ENCODE results near the gene AHRR.
"Not testable (repeated sequence)": the region's sequence is repeated elsewhere in the genome, so short reads cannot be mapped to it uniquely, and the experiment has no call there.

The AHRR gene

GRCh38 chr5:321230-321725 is at the start of gene AHRR:
Gene AHRR (plus strand): TSS chr5:321714. CDS start chr5:343903, 22,189 bp downstream.
- DNase-seq (ENCODE audit: low read depth, low spot score), result no peak
- H3K27ac ChIP-seq, result no peak within 1 kb of the TSS

DNA sequence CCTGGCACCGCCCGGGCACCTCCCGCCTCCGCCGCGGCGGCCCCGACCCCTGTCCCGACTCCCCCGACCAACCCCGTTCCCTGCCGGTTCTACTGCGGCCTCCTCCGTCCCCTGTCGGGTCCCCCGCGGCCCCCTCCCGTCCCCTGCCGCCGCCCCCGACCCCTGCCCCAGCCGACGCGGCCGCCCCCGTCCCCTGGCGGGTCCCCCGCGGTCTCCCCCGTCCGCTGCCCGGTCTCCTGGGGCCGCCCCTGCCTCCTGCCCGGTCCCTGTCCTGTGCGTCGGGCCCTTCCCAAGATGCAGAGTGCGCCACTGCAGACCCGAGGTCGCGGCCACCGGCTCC is 49.7 kb upstream of the AHRR start:
- peak overlapping the region; percentile 82 for H3K27ac ChIP-seq

GRCh38 chr5:273091-273490 is 48.4 kb upstream of the AHRR start:
- DNase-seq (ENCODE audit: low read depth, low spot score); H3K27ac ChIP-seq: not testable (repeated sequence)

More for the DNA sequence above, 49.7 kb upstream of the AHRR start:
- not testable (repeated sequence) for DNase-seq (ENCODE audit: low read depth, low spot score)

DNA sequence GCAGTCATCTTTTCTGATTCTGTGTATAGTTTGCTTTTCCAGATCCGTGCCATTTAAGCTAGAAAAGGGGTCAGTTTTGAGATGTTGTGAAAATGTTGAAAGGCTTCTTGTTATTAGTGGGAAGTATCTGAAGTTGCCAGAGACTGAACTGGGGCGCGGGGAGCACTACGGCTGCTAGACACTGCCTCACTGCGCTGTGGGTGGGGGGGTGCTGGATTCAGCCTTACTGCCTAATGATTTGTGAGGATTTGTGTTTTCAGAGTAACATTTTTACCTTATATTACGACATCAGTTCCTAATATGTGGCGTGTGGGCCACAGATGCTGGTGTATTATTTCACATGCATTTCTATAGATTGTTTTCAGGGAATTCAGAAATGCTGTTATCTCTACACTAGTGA is 48.0 kb upstream of the AHRR start:
- H3K27ac ChIP-seq; DNase-seq (ENCODE audit: low read depth, low spot score): not testable (repeated sequence)

DNA sequence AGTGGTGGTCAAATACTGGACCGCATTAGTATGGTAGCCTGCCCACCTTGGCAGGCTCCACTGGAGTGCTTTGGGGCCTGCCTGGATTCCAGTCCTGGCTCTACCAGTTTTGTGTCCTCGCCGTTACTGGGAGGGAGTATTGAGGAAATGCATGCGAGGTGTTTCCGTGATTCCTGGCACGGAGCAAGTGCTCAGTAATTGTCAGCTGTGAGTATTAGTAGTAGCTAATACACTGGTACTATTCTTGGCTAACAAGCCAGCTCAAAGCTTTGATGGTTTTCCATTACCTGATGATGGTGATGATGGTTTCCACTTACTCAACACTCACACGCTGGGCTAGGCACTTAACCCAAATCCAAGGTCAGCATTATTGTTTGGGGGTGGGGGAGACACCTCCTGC is 47.2 kb upstream of the AHRR start:
- DNase-seq (ENCODE audit: low read depth, low spot score); H3K27ac ChIP-seq: not testable (repeated sequence)

- no peak for DNase-seq (ENCODE audit: low read depth, low spot score)
- H3K27ac ChIP-seq, result no peak overlapping the region
These were observed 42.9 kb upstream of the AHRR start for GRCh38 chr5:278646-279045.

DNA sequence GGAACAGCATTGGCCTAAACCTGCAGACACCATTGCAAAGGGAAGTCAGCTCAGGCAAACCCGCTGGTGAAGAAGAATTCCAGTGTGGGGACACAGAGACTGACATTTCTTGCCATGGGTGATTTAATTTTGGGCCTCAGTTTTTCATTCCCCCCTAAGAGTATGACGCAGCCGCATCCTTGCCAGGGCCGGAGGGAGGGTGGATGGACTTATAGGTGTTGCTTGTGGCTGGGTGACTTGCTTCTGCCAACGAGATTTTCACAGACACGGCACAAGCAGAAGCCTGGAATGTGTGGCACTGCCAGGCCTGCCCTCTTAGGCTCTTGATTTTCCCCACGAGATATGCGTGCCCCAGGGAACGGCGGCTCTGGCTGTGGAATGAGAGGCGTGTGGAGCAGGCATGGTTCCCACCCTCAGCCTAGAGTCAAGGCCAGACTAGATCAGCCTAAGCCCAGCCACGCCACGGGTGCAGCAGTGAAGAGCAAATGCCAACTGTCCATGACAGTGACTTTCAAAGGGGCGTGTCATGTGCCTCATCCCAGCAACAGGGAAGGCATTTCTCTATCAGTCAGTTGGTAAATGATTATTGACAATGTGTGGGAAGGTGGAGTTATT is 42.4 kb upstream of the AHRR start:
- not testable (repeated sequence) for DNase-seq (ENCODE audit: low read depth, low spot score); H3K27ac ChIP-seq

DNA sequence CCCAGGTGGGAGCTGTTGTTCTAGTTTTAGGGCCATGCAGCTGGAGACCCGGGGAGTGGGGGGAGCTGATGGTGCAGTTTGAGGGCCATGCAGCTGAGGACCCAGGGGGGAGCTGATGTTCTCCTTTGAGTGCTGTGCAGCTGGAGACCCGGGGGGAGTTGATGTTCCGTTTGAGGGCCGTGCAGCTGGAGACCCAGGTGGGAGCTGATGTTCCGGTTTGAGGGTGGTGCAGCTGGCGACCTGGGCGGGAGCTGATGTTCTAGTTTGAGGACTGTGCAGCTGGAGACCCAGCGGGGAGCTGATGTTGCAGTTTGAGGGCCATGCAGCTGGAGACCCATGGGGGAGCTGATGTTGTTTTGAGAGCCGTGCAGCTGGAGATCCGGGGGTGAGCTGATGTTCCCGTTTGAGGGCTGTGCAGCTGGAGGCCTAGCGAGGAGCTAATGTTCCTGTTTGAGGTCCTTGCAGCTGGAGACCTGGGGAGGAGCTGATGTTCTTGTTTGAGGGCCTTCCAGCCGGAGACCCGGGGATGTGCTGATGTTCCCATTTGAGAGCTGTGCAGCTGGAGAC is 35.4 kb upstream of the AHRR start:
- DNase-seq (ENCODE audit: low read depth, low spot score), result no peak
- no peak overlapping the region for H3K27ac ChIP-seq

DNA sequence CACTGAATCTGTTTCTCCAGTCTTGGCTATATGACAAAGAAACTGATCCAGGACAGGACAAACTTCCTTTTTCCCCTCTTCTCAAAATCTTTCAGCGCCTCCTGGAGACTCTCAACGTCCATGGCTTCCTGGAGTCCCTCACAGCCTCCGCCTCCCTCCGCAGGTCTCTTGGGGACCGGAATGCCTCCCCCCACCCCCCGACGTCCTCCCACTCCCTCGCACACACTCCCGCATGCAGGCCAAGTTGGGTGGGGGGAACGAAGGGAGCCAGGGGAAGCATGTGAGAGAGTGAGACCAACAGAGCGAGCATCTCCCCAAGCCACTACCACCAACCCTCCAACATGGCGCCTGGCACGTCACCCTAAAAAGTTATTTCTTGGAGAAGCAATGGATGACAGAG is 31.3 kb upstream of the AHRR start:
- DNase-seq (ENCODE audit: low read depth, low spot score); H3K27ac ChIP-seq: not testable (repeated sequence)

DNA sequence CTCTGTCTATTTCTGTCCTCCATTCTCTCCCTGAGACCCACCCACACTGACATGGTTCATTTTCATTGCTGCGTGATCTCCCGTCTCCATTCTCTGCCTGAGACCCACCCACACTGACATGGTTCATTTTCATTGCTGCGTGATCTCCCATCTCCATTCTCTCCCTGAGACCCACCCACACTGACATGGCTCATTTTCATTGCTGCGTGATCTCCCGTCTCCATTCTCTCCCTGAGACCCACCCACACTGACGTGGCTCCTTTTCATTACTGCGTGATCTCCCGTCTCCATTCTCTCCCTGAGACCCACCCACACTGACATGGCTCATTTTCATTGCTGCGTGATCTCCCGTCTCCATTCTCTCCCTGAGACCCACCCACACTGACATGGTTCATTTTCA is 30.2 kb upstream of the AHRR start:
- H3K27ac ChIP-seq; DNase-seq (ENCODE audit: low read depth, low spot score): not testable (repeated sequence)

DNA sequence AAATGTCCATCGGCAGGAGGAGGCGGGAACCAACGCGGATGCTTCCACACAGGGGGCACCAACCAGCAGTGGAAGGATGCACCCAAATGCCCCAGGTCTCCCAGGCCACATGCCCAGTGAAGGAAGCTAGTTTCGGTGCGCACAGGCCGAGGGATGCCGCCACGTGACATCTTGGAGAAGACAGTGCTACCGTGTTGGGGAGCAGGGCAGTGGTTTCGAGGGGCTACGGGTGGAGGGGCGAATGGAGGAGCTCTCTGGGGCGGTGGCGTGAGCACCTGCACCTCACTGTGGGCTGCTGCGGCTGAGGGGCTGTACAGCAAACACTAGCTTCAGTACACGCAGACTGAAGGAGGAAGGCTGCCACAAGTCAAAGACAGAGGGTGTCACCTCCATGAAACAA is 26.7 kb upstream of the AHRR start:
- H3K27ac ChIP-seq; DNase-seq (ENCODE audit: low read depth, low spot score): not testable (repeated sequence)

- H3K27ac ChIP-seq; DNase-seq (ENCODE audit: low read depth, low spot score): not testable (repeated sequence)
These were observed 25.3 kb upstream of the AHRR start for GRCh38 chr5:296207-296606.

DNA sequence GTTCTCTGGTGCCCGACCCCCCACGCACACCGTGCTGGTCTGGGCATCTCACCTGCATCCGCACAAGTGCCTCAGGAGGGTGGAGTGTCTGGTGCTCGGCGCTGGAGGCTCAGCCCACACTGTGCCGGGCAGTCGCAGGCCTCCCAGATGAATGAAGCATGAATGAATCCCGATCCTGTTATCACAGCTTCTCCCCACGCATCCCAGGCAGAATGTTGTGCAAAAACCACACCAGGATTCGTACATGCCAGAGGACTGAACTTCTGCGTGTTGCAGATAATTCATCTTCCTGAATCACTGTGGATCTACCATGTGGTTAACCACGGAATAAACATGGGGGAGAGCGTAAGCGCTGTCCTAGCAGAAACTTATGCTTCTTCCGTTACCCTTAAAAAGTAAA is 24.6 kb upstream of the AHRR start:
- H3K27ac ChIP-seq; DNase-seq (ENCODE audit: low read depth, low spot score): not testable (repeated sequence)

- H3K27ac ChIP-seq; DNase-seq (ENCODE audit: low read depth, low spot score): not testable (repeated sequence)
These were observed 24.1 kb upstream of the AHRR start for GRCh38 chr5:297448-297847.

GRCh38 chr5:297991-298736 is 23.4 kb upstream of the AHRR start:
- not testable (repeated sequence) for H3K27ac ChIP-seq; DNase-seq (ENCODE audit: low read depth, low spot score)

GRCh38 chr5:298737-299125 is 22.8 kb upstream of the AHRR start:
- DNase-seq (ENCODE audit: low read depth, low spot score), result no peak
- H3K27ac ChIP-seq, result no peak overlapping the region

- DNase-seq (ENCODE audit: low read depth, low spot score); H3K27ac ChIP-seq: not testable (repeated sequence)
These were observed 21.6 kb upstream of the AHRR start for GRCh38 chr5:299921-300320.

- not testable (repeated sequence) for H3K27ac ChIP-seq; DNase-seq (ENCODE audit: low read depth, low spot score)
These were observed 20.7 kb upstream of the AHRR start for GRCh38 chr5:300691-301435.

DNA sequence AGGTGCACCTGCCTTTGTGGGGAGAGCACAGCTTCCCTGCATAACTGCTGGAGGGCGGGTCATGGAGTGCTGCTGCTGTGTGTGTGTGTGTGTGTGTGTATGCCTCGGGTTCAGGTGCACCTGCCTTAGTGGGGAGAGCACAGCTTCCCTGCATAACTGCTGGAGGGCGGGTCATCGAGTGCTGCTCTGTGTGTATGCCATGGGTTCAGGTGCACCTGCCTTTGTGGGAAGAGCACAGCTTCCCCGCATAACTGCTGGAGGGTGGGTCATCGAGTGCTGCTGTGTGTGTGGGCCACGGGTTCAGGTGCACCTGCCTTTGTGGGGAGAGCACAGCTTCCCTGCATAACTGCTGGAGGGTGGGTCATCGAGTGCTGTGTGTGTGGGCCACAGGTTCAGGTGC is 19.1 kb upstream of the AHRR start:
- not testable (repeated sequence) for DNase-seq (ENCODE audit: low read depth, low spot score)

DNA sequence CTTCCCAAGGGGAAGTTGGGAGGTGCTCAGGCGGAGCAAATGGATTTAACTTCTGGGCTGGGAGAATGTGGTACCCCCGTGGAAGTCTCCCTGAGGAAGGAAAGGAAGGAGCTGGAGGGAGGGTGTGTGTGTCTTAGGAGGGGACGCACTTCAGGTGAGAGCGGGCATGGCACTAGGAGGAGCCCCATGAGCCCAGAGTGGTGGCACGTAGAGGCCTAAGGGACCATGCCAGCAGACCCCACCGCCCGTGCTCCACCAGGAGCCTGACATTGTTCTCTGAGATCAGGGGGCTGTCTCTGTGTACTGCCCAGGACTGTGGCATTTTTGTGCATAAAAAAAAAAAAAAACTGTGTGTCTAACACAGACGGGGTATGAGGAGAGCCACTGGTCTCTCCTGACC is 18.5 kb upstream of the AHRR start:
- DNase-seq (ENCODE audit: low read depth, low spot score), result no peak
- H3K27ac ChIP-seq, result no peak overlapping the region

More for the DNA sequence above, 19.1 kb upstream of the AHRR start:
- not testable (repeated sequence) for H3K27ac ChIP-seq

DNA sequence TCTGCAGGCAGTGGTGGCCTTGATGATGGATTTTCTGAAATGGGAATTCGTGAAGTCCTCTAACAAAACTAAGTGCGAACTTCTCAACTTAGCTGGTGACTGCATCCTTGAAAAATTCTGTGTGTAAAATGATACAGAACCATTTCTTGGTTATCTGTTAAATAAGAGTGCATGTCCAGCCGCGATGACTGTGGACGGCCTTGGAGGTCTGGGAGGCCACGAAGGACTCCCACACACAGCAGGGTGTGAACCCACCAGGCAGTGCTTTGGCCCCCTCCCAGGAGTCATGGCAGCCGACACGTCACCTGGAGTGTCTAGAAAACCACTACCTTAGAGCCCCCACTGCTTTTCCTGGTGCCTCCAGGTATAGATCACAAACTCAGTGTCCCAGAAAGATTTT is 17.8 kb upstream of the AHRR start:
- not testable (repeated sequence) for DNase-seq (ENCODE audit: low read depth, low spot score); H3K27ac ChIP-seq
